Tibial artery (tissue), 4 donors: ENCODE results near the gene CCR2.

Experiments used
- DNase-seq, 2 donors: peaks; one replicate each; pipeline ENCODE4 v3.0.0-alpha.2; 2019
- H3K27ac ChIP-seq, 2 donors: fragments of 200-600 bp; sonication (generic) in 1 of 2; 1 replicate in 1 of 2; 2 replicates in 1 of 2; pipeline ENCODE4 v1.5.1; 2018 to 2019; ENCODE audit warnings: mild to moderate bottlenecking in 1 of 2
- H3K27me3 ChIP-seq, 2 donors: fragments of 200-600 bp; sonication (generic) in 1 of 2; one replicate each; pipeline versions ENCODE4 v1.5.1 to v1.6.0; 2016 to 2019
- H3K36me3 ChIP-seq, 3 donors: fragments of 200-600 bp; sonication (generic) in 2 of 3; one replicate each; pipeline ENCODE4 v1.5.1; 2016 to 2019; ENCODE audit warnings: mild to moderate bottlenecking in 2 of 3
- H3K4me1 ChIP-seq, 4 donors: fragments of 200-600 bp; sonication (generic) in 2 of 4; 1 replicate in 3 of 4; 2 replicates in 1 of 4; pipeline ENCODE4 v1.5.1; 2016 to 2019
- H3K4me3 ChIP-seq, 2 donors: fragments of 200-600 bp; sonication (generic) in 1 of 2; 1 replicate in 1 of 2; 2 replicates in 1 of 2; pipeline ENCODE4 v1.5.1; 2018 to 2019; ENCODE audit warnings: mild to moderate bottlenecking in 2 of 2
- H3K9me3 ChIP-seq, 3 donors: fragments of 200-600 bp; sonication (generic) in 1 of 3; one replicate each; pipeline ENCODE4 v1.5.1; 2016 to 2019
- intact Hi-C: fragments of 100-400 bp; cut with DNase I; formaldehyde crosslinking; loops from one replicate; pipeline ENCODE4 v1.15.0; 2023; ENCODE audit warnings: low total_unique reads
- TF ChIP-seq, protein P1 (sequence below), 2 experiments: fragments of 200-600 bp in 1 of 2; fragments of 450-650 bp in 1 of 2; IDR thresholded peaks; one replicate each; pipeline ENCODE4 v1.5.1; 2017 to 2019; ENCODE audit warnings: antibody characterized with exemption in 2 of 2, mild to moderate bottlenecking in 1 of 2, moderate library complexity in 1 of 2

CCR2 gene

DNA sequence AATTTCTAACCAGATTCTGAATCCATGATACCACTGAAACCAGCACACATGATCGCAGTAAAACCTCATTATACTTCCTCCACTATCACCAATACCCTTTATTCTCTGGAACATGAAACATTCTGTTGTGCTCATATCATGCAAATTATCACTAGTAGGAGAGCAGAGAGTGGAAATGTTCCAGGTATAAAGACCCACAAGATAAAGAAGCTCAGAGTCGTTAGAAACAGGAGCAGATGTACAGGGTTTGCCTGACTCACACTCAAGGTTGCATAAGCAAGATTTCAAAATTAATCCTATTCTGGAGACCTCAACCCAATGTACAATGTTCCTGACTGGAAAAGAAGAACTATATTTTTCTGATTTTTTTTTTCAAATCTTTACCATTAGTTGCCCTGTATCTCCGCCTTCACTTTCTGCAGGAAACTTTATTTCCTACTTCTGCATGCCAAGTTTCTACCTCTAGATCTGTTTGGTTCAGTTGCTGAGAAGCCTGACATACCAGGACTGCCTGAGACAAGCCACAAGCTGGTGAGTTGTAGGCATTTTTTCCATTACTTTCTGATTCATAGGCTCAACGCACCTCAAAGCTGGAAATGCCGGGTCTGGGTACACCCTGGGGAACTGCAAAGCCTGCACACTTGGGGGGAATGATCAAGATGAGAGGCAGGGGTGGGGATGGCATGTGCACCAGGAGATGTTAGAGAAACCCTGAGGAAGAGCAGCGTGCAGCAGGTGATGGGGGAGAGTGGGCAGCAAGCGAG, at the start of gene CCR2:
Gene CCR2 (plus strand): TSS at position 465 of the 764 bp plus-strand sequence. CDS start 3,417 bp downstream, outside the sequence.
- Histone ChIP-seq H3K4me1 (no peaks in the 10 kb centered on the region), H3K4me3 (no peak within 1 kb of the TSS)

DNA sequence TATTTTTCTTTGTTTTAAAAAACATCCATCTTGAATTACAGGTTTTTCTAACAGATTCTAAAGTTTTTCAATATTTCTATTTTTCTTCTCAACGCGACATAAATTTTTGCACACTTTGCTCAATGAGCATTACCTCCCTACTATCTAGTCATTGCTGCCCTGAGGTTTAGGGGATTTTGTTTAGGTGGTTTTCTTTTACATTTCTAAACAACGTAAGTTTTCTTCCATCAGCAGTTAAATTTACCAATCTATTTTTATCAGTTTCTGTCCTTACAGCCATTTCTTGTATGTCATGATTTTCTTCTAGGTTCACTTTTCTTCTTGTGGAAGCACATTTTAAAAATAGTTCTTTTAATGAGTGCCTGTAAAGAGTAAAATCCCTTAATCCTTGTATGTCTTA, 49.2 kb upstream of the CCR2 start:
- Histone ChIP-seq H3K27me3 (no peaks in the 10 kb centered on the region), H3K27ac (no peak overlapping the region)
- intact Hi-C loops: no loop called here

More for the DNA sequence above, at the start of gene CCR2:
- no peak within 1 kb of the TSS for H3K27ac ChIP-seq
- intact Hi-C loops: no loop called here
- TF ChIP-seq, protein P1, sequence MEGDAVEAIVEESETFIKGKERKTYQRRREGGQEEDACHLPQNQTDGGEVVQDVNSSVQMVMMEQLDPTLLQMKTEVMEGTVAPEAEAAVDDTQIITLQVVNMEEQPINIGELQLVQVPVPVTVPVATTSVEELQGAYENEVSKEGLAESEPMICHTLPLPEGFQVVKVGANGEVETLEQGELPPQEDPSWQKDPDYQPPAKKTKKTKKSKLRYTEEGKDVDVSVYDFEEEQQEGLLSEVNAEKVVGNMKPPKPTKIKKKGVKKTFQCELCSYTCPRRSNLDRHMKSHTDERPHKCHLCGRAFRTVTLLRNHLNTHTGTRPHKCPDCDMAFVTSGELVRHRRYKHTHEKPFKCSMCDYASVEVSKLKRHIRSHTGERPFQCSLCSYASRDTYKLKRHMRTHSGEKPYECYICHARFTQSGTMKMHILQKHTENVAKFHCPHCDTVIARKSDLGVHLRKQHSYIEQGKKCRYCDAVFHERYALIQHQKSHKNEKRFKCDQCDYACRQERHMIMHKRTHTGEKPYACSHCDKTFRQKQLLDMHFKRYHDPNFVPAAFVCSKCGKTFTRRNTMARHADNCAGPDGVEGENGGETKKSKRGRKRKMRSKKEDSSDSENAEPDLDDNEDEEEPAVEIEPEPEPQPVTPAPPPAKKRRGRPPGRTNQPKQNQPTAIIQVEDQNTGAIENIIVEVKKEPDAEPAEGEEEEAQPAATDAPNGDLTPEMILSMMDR (IDR thresholded peaks at IDR 0.05): no peak
- H3K36me3 ChIP-seq: no peaks in the 10 kb centered on the region
- H3K9me3 ChIP-seq: no peaks in the 10 kb centered on the region
- H3K27me3 ChIP-seq: peaks cover 0 to 9% of the 10 kb centered on the region in 2 donors
- DNase-seq: no peak

DNA sequence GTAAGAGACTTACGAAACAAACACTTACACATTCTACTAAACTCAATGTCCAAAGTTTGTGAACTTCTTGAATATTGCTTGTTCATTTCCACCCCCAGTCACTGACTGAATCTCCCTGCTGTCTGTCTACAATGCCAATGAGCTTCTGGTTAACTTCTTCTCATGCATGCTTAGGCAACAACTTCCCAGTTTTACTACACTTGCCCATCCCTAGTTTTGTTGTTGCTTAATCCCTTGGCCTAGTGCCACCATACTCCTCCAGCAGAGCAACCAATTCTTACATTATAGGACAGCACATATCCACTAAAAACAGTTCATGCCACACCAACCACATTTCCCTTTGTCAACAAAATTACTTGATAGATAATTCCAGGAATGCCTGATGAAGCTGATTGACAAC, 40.9 kb upstream of the CCR2 start:
- Histone ChIP-seq H3K27ac (no peak overlapping the region), H3K9me3 (no peaks in the 10 kb centered on the region), H3K4me3 (no peak overlapping the region), H3K27me3 (peaks cover 0 to 10% of the 10 kb centered on the region in 2 donors), H3K36me3 (no peaks in the 10 kb centered on the region), H3K4me1 (no peaks in the 10 kb centered on the region)
- TF ChIP-seq, protein P1 (IDR thresholded peaks at IDR 0.05): no peak
- peak in 1 of 2 donors; percentile 69 for DNase-seq
- intact Hi-C loops: no loop called here

More for the DNA sequence above, 49.2 kb upstream of the CCR2 start:
- Histone ChIP-seq H3K36me3 (no peaks in the 10 kb centered on the region), H3K4me3 (no peak overlapping the region), H3K9me3 (no peaks in the 10 kb centered on the region), H3K4me1 (no peaks in the 10 kb centered on the region)
- TF ChIP-seq, protein P1 (IDR thresholded peaks at IDR 0.05): no peak
- DNase-seq: no peak

DNA sequence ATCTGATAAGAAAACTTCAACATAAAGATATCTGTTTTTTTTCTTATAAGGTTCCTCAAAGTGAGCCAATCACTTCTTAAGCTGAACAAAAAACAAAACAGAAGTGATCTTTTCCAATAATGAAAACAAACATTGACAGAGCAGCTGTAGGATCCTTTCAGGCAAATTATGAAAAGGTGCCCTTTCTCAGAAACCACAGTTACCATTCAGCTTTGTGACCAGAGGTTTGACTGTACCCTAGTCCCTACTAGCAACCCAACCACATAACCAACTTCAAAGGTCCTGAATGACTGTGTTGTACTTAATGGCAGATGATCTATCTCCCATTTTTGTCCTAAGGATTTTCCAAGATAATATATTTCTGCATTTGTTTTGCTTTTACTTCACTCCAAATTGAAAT, 39.4 kb upstream of the CCR2 start:
- DNase-seq: no peak
- no peak overlapping the region for H3K27ac ChIP-seq

GRCh38 chr3:46316206-46316605, 37.7 kb upstream of the CCR2 start:
- Histone ChIP-seq H3K27ac (no peak overlapping the region), H3K9me3 (no peaks in the 10 kb centered on the region), H3K36me3 (no peaks in the 10 kb centered on the region), H3K27me3 (peaks cover 0 to 5% of the 10 kb centered on the region in 2 donors), H3K4me1 (no peaks in the 10 kb centered on the region), H3K4me3 (no peak overlapping the region)
- TF ChIP-seq, protein P1 (IDR thresholded peaks at IDR 0.05): no peak
- no peak for DNase-seq
- intact Hi-C loops: no loop called here

More for the DNA sequence above, 39.4 kb upstream of the CCR2 start:
- peaks cover 0 to 10% of the 10 kb centered on the region in 2 donors for H3K27me3 ChIP-seq
- H3K36me3 ChIP-seq: no peaks in the 10 kb centered on the region
- intact Hi-C loops: no loop called here
- H3K4me1 ChIP-seq: no peaks in the 10 kb centered on the region
- H3K9me3 ChIP-seq: no peaks in the 10 kb centered on the region
- TF ChIP-seq, protein P1 (IDR thresholded peaks at IDR 0.05): no peak
- H3K4me3 ChIP-seq: no peak overlapping the region
